Measurements from ENCODE around the gene ARL2BP. TPM values are rescaled to one million over a fixed set of nuclear protein-coding genes. Genes with fewer than 3 reads are reported as not detected.
A peak's percentile ranks its signal among the peaks of the same experiment; 100 is the strongest.

Gene ARL2BP
- total RNA-seq, 1 donor from 2014 or later: 94.5 TPM

DNA sequence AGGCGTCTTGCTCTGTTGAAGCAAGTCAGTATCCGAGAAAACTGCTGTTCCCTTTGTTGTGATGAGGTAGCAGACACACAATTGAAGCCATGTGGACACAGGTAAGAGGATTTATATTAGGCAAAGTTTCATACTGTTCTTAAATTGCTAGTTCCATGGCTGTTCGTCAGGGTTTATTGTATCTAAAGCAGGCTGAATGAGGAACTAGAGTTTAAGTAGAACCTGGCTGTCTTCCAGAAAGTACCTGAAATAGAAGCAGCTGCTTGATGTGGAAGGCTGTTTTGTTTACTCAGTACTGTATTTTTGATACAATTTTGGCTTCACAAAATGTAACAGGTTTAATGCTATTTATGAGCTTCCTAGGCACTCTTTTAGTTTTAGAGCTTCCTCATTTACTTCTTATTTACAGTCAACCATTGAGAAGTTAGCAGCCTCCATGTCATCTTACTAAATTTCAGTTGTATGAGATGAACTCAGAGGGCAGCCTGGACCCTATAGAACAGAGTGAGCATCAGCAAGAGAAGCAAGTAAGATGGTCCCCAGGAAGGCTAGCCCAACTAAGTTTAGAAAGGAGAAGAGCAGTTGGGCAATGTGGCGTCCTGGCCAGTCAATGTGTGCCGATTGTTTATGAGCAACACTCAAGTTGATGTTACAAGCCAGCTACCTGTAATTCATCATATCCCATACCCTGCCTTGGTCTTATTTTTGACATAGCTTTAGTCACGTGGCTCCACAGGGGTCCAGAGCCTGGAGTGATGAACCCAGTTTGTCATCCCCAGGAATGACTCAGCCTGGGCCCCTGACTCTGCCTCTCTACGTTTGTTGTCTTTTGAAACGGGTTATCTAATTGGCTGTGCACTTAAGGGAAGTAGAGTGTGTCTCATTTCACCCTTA, 9.7 kb upstream of the ARL2BP start:
- DNase-seq (ENCODE audit: low read depth, low spot score): no peak

GRCh38 chr16:57236022-57236350, 9.1 kb upstream of the ARL2BP start:
- no peak for DNase-seq (ENCODE audit: low read depth, low spot score)

GRCh38 chr16:57238682-57239081, 6.4 kb upstream of the ARL2BP start:
- no peak for DNase-seq (ENCODE audit: low read depth, low spot score)

GRCh38 chr16:57239107-57239506, 6.0 kb upstream of the ARL2BP start:
- DNase-seq (ENCODE audit: low read depth, low spot score): no peak

- no peak for DNase-seq (ENCODE audit: low read depth, low spot score)
Measured at GRCh38 chr16:57240851-57241250, 4.2 kb upstream of the ARL2BP start.

DNA sequence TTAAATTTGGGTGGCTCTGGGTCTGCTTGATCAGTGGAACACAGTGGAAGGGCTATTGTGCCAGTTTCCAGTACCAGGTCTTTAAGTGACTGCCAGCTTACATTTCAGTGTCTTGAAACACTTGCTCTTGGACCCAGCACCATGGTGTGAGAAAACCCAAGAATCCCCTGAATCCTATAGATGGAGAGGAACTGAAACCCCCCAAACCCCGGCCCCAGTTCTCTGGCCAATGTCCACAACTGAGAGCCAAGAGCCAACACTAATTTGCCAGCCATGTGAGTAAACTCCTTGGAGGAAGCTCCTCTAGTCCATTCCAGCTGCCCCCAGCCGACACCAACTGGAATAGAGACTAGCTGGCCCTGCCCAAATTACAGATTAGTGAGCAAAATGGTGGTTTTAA, 2.4 kb upstream of the ARL2BP start:
- no peak for DNase-seq (ENCODE audit: low read depth, low spot score)

DNA sequence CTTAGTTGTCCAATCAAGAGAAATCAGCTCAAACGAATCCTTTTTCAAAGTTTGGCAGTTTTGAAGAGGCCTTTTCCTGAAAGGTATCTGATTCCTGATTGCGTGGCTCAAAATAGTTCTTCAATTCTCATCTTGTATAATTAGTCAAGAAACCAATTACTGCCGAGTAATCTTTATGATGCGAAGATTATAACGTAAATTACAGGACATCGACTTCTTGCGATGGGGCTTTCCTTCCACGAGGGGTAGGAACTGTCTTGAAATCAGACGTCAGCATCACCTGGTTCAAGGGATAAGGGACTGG, 644 bp upstream of the ARL2BP start:
- DNase-seq (ENCODE audit: low read depth, low spot score): no peak

- no peak for DNase-seq (ENCODE audit: low read depth, low spot score)
Measured at GRCh38 chr16:57245472-57246113, 534 bp downstream of the ARL2BP start.

- DNase-seq (ENCODE audit: low read depth, low spot score): no peak
Measured at GRCh38 chr16:57251352-57251751, 6.3 kb downstream of the ARL2BP start.

DNA sequence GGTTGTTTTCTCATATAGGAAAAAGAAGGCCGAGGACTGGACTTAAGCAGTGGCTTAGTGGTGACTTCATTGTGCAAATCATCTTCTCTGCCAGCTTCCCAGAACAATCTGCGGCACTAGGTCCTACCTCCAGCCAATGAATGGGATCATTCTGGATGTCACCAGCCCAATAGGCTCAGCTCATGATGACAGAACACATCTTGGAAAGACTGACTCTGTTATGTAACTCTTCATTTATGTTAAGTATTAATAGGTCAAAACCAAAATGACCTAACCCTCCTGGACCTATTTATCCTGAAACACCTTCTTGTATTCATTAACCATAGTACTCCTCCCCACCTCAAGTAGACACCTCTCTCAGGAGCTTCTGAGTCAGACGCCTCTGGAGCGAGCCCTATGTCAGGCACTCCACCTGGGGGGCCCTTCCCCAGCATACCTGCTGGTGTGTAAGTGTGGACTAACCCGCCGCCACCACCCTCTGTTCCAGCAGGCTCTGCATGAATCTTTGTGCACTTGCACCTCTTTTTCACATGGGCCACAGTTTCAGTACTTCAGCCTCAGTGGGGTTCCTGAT, 7.2 kb downstream of the ARL2BP start:
- DNase-seq (ENCODE audit: low read depth, low spot score): no peak

GRCh38 chr16:57253466-57253865, 8.4 kb downstream of the ARL2BP start:
- no peak for DNase-seq (ENCODE audit: low read depth, low spot score)

DNA sequence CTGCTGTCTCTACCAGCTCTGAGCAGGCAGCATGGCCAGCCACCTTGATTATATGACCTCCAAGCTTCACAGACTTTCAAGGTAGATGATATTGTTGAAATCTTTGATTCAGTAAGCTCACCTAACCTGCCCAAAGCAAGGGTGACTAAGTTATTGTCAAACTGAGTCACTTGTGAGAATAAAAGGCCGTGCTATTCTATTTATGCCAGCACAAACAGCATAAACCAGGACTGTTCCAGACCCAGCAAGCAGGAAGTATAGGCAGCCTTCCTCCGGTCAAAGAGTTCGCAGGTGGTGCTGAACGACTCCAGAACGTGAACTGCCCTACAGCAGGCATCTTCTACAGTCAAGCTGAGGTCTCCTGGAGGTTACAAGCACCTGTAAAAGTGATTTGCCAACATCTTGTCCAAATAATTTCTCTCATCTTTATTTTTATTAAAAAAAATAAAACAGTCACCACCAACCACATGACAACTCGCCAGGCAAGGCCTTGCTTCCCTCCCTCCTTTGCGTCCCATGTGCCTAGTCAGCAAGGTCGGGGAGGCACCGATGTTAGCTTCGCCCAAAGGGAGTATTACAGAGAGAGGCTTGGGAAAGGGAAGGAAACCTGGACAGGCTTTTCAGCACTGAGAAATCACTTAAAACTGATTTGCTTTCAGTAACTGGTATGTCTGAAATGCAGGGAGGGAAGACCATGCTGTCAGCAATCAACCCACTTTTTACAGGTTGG, 10.8 kb downstream of the ARL2BP start:
- DNase-seq (ENCODE audit: low read depth, low spot score): no peak

GRCh38 chr16:57256601-57257395, 11.7 kb downstream of the ARL2BP start:
- DNase-seq (ENCODE audit: low read depth, low spot score): no peak

DNA sequence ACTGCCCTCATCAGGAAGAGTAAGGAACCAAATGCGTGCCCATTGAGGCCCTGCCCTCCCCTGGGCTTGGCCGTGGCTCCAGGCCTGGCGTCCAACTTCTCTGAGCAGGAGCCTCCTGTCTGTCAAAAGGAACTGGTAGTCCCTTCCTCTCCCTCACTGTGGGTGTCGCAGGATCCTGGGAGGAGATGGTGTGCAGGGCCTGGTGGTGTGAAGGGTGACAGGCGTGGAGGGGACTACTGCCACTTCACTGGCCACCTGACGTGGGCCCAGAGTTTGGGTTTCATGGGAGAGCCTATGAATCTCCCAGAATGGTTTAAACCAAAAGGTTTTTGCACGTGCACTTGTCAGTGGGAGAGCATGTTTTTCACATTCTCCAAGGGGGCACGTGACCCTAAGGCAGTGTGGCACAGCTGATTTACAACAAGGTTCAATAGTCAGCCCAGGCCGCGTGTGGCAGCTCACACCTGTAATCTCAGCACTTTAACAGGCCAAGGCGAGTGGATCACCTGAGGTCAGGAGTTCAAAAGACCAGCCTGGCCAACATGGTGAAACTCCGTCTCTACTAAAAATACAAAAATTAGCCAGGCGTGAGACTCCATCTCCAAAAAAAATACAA, 12.5 kb downstream of the ARL2BP start:
- no peak for DNase-seq (ENCODE audit: low read depth, low spot score)

- DNase-seq (ENCODE audit: low read depth, low spot score): no peak
Measured at GRCh38 chr16:57258226-57258909, 13.3 kb downstream of the ARL2BP start.

GRCh38 chr16:57258910-57259475, 13.9 kb downstream of the ARL2BP start:
- no peak for DNase-seq (ENCODE audit: low read depth, low spot score)

GRCh38 chr16:57260294-57260929, 15.4 kb downstream of the ARL2BP start:
- peak; percentile 93 for DNase-seq (ENCODE audit: low read depth, low spot score)

DNA sequence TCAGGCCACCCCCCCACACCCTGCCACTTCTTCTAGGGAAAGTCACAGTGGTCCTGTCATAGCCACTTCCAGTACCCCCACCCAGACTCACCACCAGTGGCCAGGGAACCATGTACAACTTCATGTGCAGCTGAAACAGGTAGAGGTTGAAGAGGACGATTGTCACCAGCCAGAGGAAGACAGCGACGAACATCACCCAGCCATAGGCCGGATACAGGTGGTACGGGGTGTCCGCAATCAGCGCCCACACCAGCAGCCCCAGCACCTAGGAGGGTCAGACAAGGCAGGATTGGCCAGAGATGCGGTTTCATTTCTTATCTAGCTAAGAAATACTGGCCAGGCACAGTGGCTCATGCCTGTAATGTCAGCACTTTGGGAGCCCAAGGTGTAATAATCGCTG, 16.7 kb downstream of the ARL2BP start:
- DNase-seq (ENCODE audit: low read depth, low spot score): no peak

- DNase-seq (ENCODE audit: low read depth, low spot score): no peak
Measured at GRCh38 chr16:57262841-57263540, 17.9 kb downstream of the ARL2BP start.

Data from pulmonary artery endothelial cell (primary cell).